Loucy (cell line): ENCODE results near the gene NCDN.

Source experiments
- H2AFZ ChIP-seq: fragments of 200-600 bp; sonication (generic); 2 replicates; pipeline ENCODE4 v1.6.0; 2016; ENCODE audit warnings: antibody characterized with exemption, mild to moderate bottlenecking, low read length, moderate library complexity
- H3F3A ChIP-seq: fragments of 200-600 bp; 2 replicates; pipeline ENCODE4 v1.6.0; 2016; ENCODE audit warnings: antibody characterized with exemption, low read depth, mild to moderate bottlenecking
- H3K27me3 ChIP-seq: fragments of 200-600 bp; sonication (generic); 2 replicates; pipeline ENCODE4 v1.6.1; 2014; ENCODE audit warnings: low read length, mild to moderate bottlenecking; ENCODE audit not compliant: insufficient read depth, poor library complexity, severe bottlenecking
- H3K36me3 ChIP-seq: fragments of 200-600 bp; sonication (generic); 2 replicates; pipeline ENCODE4 v1.6.1; 2016; ENCODE audit warnings: low read length; ENCODE audit not compliant: insufficient read depth
- H3K4me1 ChIP-seq: fragments of 200-600 bp; sonication (generic); 2 replicates; pipeline ENCODE4 v1.5.1; 2014; ENCODE audit warnings: low read length, mild to moderate bottlenecking; ENCODE audit not compliant: insufficient read depth, poor library complexity, severe bottlenecking
- H3K4me2 ChIP-seq: fragments of 200-600 bp; sonication (generic); 2 replicates; pipeline ENCODE4 v1.6.0; 2014; ENCODE audit warnings: antibody characterized with exemption, low read length, low read depth, mild to moderate bottlenecking; ENCODE audit not compliant: poor library complexity, severe bottlenecking
- H3K4me3 ChIP-seq: fragments of 200-600 bp; sonication (generic); 2 replicates; pipeline ENCODE4 v1.5.1; 2014; ENCODE audit warnings: low read length, mild to moderate bottlenecking, mixed read lengths; ENCODE audit not compliant: poor library complexity, severe bottlenecking
- H3K79me2 ChIP-seq: fragments of 200-600 bp; sonication (generic); 2 replicates; pipeline ENCODE4 v1.6.1; 2014; ENCODE audit warnings: low read length; ENCODE audit not compliant: insufficient read depth
- H3K9ac ChIP-seq: fragments of 200-600 bp; sonication (generic); 2 replicates; pipeline ENCODE4 v1.6.0; 2014; ENCODE audit warnings: mild to moderate bottlenecking, low read depth, low read length, moderate library complexity; ENCODE audit not compliant: poor library complexity, severe bottlenecking
- H3K9me2 ChIP-seq: fragments of 200-600 bp; sonication (generic); replicated peaks from 2 replicates; pipeline ENCODE4 v1.6.1; 2016; ENCODE audit warnings: low read depth, low read length, mixed read lengths
- H3K9me3 ChIP-seq: fragments of 200-600 bp; sonication (generic); 2 replicates; pipeline ENCODE4 v1.6.1; 2014; ENCODE audit warnings: mild to moderate bottlenecking, antibody characterized with exemption, low read length, low read depth; ENCODE audit not compliant: insufficient read depth
- H4K20me1 ChIP-seq: fragments of 200-600 bp; sonication (generic); 2 replicates; pipeline ENCODE4 v1.6.0; 2014; ENCODE audit warnings: antibody characterized with exemption, low read length, mild to moderate bottlenecking; ENCODE audit not compliant: insufficient read depth, poor library complexity, severe bottlenecking
- EZH2phosphoT487 ChIP-seq: fragments of 200-600 bp; IDR thresholded peaks from 2 replicates; pipeline ENCODE4 v1.6.1; 2018; ENCODE audit warnings: antibody characterized with exemption, mild to moderate bottlenecking, moderate library complexity, borderline replicate concordance
- TF ChIP-seq, protein P1 (sequence below): fragments of 200-600 bp; sonication (generic); conservative IDR thresholded peaks from 2 replicates; pipeline ENCODE4 v1.5.1; 2014; ENCODE audit warnings: mild to moderate bottlenecking, antibody characterized with exemption, low read length

The NCDN gene

DNA sequence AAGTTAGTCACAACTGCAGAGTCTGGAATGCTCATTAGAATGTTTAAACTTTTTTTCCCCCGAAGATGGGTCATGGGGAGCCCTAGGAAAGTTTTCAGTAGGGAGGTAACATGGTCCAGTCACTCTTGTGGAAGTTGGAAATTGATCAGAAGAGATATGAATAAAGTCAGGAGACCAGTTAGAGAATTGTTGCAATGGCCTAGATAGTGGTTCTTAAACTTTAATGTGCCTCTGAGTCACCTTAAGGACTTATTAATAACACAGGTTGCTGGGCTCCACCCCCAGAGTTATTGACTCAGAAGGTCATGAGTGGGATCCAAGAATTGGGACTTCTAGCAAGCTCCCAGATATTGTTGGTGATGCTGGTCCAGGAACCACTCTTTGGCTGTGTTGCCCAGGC lies 12.3 kb downstream of the NCDN start:
- H3K4me3 ChIP-seq: no peak overlapping the region
- no peaks in the 10 kb centered on the region for H3K27me3 ChIP-seq
- H3K4me2 ChIP-seq: no peak overlapping the region
- H3K79me2 ChIP-seq: no peaks in the 10 kb centered on the region
- H3K9me3 ChIP-seq: no peaks in the 10 kb centered on the region
- H3F3A ChIP-seq: no peaks in the 10 kb centered on the region
- no peak overlapping the region for H2AFZ ChIP-seq
- no peaks in the 10 kb centered on the region for H3K9me2 ChIP-seq
- H3K9ac ChIP-seq: no peak overlapping the region
- H4K20me1 ChIP-seq: no peaks in the 10 kb centered on the region
- H3K36me3 ChIP-seq: no peaks in the 10 kb centered on the region
- TF ChIP-seq, protein P1, sequence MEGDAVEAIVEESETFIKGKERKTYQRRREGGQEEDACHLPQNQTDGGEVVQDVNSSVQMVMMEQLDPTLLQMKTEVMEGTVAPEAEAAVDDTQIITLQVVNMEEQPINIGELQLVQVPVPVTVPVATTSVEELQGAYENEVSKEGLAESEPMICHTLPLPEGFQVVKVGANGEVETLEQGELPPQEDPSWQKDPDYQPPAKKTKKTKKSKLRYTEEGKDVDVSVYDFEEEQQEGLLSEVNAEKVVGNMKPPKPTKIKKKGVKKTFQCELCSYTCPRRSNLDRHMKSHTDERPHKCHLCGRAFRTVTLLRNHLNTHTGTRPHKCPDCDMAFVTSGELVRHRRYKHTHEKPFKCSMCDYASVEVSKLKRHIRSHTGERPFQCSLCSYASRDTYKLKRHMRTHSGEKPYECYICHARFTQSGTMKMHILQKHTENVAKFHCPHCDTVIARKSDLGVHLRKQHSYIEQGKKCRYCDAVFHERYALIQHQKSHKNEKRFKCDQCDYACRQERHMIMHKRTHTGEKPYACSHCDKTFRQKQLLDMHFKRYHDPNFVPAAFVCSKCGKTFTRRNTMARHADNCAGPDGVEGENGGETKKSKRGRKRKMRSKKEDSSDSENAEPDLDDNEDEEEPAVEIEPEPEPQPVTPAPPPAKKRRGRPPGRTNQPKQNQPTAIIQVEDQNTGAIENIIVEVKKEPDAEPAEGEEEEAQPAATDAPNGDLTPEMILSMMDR: no peak
- no peak for TF ChIP-seq EZH2phosphoT487
- H3K4me1 ChIP-seq: no peaks in the 10 kb centered on the region

DNA sequence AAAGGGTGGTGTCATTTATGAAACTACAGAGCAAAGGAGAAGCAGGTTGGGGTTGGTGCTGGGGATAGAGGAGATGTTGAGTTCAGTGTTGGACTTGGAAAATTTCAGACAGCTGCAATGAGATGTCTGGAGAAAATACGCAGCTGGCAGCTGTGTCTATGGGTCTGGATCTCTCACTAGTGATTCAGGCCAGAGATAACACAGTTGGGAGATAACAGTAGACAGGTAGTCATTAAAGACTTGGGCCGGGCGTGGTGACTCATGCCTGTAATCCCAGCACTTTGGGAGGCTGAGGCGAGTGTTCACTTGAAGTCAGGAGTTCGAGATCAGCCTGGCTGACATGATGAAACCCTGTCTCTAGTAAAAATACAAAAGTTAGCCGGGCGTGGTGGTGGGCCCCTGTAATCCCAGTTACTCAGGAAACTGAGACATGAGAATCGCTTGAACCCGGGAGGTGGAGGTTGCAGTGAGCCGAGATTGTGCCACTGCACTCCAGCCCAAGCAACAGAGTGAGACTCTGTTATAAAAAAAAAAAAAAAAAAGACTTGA lies 13.1 kb downstream of the NCDN start:
- no peak overlapping the region for H2AFZ ChIP-seq
- no peaks in the 10 kb centered on the region for H4K20me1 ChIP-seq
- H3K9me3 ChIP-seq: no peaks in the 10 kb centered on the region
- H3K4me3 ChIP-seq: no peak overlapping the region
- no peaks in the 10 kb centered on the region for H3K79me2 ChIP-seq
- H3K9me2 ChIP-seq: no peaks in the 10 kb centered on the region
- no peaks in the 10 kb centered on the region for H3K27me3 ChIP-seq
- TF ChIP-seq EZH2phosphoT487: no peak
- TF ChIP-seq, protein P1: no peak
- H3K36me3 ChIP-seq: no peaks in the 10 kb centered on the region
- no peak overlapping the region for H3K9ac ChIP-seq
- no peak overlapping the region for H3K4me2 ChIP-seq
- H3K4me1 ChIP-seq: peaks cover 2% of the 10 kb centered on the region
- no peaks in the 10 kb centered on the region for H3F3A ChIP-seq

DNA sequence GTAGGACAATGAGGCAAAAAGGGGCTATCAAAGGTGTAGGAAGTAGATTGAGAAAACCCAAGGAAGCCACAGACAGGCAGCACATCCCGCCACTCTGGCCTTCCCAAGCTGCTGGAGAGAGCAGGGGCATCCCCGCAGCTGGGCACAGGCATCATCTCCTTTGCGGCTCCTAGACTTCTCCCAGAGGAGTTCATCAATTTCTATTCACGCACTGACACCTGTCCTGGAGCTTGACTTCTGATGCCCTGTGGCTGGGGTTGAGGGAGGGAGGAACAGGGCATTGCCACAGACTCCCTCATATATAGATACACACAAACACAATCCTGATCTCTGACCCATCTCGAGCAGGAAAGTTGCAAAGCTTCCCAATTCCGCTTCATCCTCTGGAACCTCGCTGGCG lies 13.7 kb downstream of the NCDN start:
- Histone ChIP-seq H3K36me3 (no peaks in the 10 kb centered on the region), H3K4me2 (no peak overlapping the region), H4K20me1 (no peaks in the 10 kb centered on the region), H2AFZ (no peak overlapping the region), H3K27me3 (no peaks in the 10 kb centered on the region), H3F3A (no peaks in the 10 kb centered on the region), H3K79me2 (peaks cover 3% of the 10 kb centered on the region; the same call in 1 of the 2 replicates), H3K4me3 (no peak overlapping the region), H3K4me1 (peaks cover 8% of the 10 kb centered on the region), H3K9me2 (no peaks in the 10 kb centered on the region), H3K9ac (no peak overlapping the region), H3K9me3 (no peaks in the 10 kb centered on the region)
- TF ChIP-seq, protein P1: no peak
- TF ChIP-seq EZH2phosphoT487: no peak
